Stimulated activated CD8-positive, alpha-beta memory T cell treated with anti-CD3 and anti-CD28 coated beads, Interleukin-2, amount 100 ng/mL, for 48 hours (primary cell): ENCODE data around the gene AVP.
A peak's percentile ranks its signal among the peaks of the same experiment; 100 is the strongest.

Experiments used
- DNase-seq, 2 donors: peaks; one replicate each; pipeline ENCODE4 v3.0.0-alpha.2; 2020; ENCODE audit warnings: low read depth in 2 of 2

AVP gene

DNA sequence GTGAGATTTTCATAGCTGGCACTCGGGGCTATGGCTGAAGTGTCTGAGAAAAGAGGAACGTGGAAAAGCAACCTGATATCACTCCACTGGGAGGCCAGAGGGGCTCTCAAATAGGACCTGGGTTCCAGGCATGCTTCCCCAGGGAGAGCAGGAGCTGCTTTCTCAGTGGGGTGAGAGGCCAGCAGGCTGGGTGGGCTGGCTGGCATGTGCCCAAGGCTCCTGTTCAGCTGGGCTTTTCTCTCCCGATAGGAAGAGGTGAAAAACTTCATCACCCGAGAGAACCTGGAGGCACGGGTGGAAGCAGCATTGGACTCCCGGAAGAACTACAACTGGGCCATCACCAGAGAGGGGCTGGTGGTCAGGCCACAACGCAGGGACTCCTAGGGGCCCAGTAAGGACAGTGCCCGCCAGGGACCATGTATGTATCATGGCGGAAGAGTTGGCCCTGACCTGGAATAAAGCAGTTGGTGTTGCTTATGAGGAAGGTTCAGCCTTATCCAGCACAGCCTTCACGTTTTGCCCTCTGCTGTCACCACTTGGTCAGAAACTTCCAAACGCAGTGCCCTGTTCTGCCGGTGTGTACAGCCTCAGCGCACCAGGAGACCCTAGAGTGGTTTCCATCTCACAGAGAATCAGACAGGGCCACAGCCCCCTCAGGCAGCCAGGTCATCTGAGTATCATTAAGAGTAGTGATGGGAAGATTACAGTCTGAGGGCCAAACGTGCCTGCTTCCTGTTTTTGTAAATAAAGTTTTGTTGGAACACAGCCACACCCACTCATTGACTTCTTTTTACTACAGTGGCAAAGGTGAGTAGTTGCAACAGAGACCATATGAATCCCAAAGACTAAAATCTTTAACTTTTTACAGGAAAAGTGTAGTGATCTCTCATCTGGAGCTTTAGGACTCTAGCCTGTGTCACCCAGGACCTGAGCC, 36.8 kb downstream of the AVP start:
- no peak for DNase-seq

DNA sequence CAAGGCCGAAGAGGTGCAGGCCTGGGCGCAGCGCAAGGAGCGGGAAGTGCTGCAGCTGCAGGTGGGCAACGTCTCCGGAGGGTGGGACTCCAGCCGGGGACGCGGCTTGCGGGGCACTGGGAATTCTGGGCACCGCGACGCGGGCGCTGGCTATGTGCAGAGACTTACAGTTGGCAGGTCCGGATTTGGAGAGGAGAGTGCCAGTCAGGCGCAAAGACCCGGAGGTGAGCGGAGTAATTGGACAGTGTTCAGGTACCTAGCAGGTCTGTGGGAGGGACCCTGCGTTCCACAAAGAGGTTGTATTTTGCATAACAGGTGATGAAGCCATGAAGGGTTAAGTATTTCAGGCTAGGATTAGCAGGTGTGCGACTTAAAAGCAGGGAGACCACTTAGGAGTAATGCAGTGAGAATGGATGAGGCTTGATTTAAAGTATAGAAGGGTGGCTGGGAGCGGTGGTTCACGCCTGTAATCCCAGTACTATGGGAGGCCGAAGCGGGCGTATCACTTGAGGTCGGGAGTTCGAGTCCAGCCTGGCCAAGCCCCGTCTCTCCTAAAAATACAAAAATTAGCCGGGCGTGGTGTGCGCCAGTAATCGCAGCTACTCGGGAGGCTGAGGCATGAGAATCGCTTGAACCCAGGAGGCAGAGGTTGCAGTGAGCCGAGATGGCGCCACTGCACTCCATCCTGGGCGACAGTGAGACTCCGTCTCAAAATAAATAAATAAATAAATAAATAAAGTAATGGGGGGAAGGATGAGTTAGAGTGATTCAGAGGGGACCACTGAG, 37.7 kb downstream of the AVP start:
- DNase-seq: no peak

DNA sequence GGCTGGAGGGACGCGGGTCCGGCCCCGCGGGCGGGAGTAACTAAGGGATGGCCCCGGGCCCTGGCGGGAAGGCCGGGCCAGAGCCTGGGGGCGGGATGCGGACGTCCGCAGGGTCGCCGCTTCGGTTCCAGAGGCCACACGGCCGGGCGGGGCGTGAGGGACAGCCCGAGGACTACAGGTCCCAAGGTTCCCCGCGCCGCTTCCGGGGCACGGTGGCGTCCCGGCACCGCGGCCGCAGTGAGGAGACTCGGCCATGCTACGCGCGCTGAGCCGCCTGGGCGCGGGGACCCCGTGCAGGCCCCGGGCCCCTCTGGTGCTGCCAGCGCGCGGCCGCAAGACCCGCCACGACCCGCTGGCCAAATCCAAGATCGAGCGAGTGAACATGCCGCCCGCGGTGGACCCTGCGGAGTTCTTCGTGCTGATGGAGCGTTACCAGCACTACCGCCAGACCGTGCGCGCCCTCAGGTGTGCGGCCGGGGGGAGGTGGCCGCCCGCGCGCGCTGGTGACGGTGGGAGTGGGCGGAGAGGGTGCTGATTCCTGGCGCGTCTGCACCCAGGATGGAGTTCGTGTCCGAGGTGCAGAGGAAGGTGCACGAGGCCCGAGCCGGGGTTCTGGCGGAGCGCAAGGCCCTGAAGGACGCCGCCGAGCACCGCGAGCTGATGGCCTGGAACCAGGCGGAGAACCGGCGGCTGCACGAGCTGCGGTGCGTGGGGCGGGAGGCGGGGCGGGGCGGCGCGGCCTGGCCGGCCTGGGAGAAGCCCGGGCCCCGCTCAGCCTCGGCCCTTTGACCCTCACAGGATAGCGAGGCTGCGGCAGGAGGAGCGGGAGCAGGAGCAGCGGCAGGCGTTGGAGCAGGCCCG, 38.5 kb downstream of the AVP start, which contains the start of gene MRPS26:
MRPS26 (plus strand) TSS at position 237 of the 861 bp plus-strand sequence; CDS start at position 254, 17 bp downstream.
- peak; percentile 76 to 78 for DNase-seq

DNA sequence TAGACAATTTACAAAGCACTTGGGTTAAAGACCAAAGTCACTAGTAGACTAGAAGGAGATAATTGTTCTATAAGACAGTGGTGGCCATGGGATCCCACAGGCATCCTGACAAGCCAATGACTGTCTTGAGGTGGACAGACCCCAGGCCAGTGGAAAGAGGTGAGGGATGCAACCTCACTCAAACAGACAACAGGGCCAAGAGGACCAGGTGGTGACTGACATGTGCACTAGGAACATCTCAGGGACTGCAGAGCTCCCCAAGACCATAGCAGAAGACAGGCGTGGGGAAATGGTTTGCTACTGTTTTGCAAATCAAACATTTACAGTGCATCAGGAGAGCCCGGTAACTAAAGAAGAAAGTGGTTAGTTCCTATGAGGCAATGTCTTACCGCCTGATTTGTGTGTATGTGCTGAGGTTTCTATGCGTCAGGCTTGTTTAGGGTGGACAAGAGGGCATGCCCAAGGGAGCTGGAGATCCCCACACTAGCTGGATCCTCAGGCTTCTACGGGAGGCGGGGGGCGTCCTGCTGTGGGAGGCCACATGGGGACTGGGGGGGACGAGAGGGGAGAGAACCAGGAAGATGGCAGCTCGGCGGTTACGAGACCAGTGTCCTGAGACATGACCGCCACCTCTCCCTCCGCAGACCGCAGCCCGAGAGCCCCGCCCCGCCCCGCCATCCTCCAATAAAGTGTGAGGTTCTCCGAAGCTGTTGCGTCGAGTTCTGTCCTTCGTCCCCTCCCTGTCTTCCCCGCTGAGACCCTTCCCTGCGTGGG, 39.3 kb downstream of the AVP start:
- DNase-seq: peak; percentile 45 to 75

DNA sequence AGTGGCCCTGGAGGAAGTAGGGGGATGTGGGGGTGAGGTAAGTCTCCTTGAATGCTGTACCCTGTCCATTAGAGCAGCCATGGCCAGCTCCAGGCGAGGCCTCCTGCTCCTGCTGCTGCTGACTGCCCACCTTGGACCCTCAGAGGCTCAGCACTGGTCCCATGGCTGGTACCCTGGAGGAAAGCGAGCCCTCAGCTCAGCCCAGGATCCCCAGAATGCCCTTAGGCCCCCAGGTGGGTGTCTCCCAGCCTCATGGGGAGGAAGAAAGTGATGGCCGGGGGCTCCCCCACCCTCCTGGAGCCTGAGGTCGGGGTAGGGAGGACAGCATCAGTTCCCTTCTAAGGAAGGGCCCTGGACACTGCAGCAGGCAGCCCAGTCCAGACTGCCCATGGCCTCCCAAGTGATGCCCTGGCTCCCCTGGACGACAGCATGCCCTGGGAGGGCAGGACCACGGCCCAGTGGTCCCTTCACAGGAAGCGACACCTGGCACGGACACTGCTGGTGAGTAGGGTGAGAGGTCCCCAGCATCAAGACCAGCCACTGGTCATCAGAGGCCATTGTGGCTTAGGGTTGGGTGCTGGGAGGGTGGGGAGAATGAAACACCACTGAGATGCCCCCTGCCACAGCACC, 40.1 kb downstream of the AVP start:
- DNase-seq: no peak

GRCh38 chr20:3043322-3043721, 41.2 kb downstream of the AVP start, which contains the start of gene GNRH2:
Gene GNRH2 (plus strand): TSS chr20:3043622. CDS start chr20:3044415, 793 bp downstream.
- DNase-seq: no peak

DNA sequence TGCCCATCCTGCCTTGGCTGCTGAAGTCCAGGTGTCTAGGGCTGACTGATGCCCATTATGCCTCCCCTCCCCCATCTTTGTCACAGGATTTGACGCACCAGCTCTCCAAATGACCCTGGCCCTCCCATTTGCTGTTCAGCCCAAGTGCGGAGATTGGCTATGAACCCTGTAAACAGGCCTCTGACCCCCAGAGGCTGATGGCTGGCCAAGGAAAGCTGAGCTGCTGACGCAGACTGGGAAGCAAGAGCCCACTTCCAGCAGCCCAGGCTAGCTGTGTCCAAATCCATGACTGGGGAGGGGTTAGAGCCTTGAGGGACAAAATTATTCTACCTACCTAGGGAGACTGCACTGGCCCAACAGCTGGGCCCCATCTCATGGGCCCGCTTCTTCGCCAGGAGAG, 41.9 kb downstream of the AVP start:
- DNase-seq: no peak

GRCh38 chr20:3041854-3042409, 42.6 kb downstream of the AVP start:
- DNase-seq: no peak

DNA sequence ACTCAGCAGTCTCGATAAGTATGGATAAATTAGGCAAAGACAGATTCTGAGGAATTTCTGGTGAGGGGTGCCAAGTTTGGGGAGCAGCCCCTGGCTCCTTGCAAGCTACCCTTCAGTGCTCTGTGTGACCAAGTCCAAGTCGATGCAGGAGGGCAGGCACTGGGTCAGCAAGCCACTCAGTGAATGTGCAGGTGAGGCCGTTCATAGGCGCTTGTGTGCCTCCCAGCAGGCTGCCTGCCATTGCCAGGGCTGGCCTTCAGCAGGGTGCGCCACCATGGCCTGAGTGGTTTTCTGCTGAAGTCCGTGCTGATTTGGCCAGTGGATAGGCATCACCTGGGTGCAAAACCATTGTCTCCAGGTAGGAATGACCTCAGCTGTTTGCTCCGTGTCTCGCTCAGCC, 44.4 kb downstream of the AVP start:
- no peak for DNase-seq

DNA sequence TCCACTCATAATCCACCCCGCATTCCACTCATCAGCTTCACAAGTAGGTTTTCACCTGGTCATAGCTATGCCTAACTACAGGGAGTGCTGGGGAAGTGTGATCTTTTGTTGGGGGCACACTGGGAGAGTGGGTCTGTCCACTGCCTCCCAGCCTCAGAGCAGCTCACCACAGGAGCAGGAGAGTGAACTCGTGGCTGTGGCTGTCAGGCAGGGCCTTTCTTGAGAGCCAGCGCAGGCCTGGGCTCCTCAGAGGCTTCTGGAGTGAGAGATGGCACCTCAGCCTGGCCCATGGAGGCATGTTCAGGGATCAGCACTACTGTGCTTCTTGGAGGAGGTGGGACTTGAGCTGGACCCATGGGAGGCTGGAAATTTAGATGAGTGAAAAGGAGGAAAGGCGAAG, 45.1 kb downstream of the AVP start:
- no peak for DNase-seq

GRCh38 chr20:3038454-3038853, 46.1 kb downstream of the AVP start:
- no peak for DNase-seq

- no peak for DNase-seq
These were observed 46.9 kb downstream of the AVP start for GRCh38 chr20:3037654-3038053.

- DNase-seq: no peak
These were observed 51.9 kb downstream of the AVP start for GRCh38 chr20:3032624-3033023.
